C4-2B (cell line): Measurements from ENCODE around the gene ZNF672.
A peak's percentile ranks its signal among the peaks of the same experiment; 100 is the strongest.

ENCODE experiments used
- H3K27ac ChIP-seq: fragments of 450-650 bp; 2 replicates; pipeline ENCODE4 v1.5.1; 2017
- CTCF ChIP-seq: fragments of 450-650 bp; conservative IDR thresholded peaks from 2 replicates; pipeline ENCODE4 v1.5.1; 2017; ENCODE audit warnings: mild to moderate bottlenecking
- ZFX ChIP-seq: fragments of 450-650 bp; IDR thresholded peaks from 2 replicates; pipeline ENCODE4 v1.6.1; 2017

Gene ZNF672

GRCh38 chr1:248839168-248839555 lies 1.1 kb downstream of the ZNF672 start:
- no peak for TF ChIP-seq ZFX
- TF ChIP-seq CTCF: no peak
- H3K27ac ChIP-seq: peak overlapping the region; percentile 98

DNA sequence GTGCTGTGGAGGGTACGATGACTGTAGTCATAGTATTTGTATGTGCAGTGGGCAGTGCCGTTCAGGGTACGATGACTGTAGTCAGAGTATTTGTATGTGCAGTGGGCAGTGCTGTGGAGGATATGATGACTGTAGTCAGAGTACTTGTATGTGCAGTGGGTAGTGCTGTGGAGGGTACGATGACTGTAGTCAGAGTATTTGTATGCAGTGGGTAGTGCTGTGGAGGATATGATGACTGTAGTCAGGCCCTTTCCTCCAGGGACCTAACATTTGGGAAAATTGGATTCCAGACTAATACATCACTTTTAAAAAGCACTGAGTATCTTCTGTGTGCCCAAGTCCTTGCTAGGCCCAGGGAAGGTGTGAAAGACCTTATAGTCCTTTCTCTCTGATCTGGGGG lies 2.9 kb downstream of the ZNF672 start:
- no peak overlapping the region for H3K27ac ChIP-seq

DNA sequence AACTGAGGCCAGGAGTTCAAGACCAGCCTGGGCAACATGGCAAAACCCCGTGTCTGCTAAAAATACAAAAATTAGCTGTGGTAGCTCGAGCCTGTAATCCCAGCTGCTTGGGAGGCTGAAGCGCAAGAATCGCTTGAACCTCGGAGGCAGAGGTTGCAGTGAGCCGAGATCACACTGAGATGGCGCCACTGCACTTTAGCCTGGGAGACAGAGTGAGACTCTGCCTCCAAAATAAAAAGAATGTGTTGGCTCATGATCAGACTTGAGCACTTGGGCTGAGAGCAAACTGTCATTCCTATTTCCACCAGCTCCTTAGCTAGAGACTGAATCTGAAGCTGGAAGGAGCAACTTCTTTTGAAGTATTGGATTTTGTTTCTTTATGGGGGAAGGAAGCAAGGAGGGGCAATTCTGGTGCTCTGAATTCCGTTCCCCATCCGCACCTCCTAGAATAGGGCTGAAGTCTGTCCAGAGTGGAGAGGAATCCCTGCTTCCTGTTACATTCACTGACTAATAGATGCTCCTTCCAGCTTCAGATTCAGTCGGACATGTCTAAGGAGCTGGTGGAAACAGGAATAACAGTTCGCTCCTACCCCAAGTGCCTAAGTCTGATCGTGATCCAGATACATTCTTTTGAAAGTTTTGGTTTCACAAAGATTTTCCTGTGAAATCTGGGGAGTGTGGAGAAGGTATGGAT lies 3.8 kb downstream of the ZNF672 start:
- H3K27ac ChIP-seq: no peak overlapping the region
- no peak; the same call in 1 of the 2 replicates for TF ChIP-seq CTCF
- TF ChIP-seq ZFX: no peak

More for the DNA sequence above, 2.9 kb downstream of the ZNF672 start:
- no peak for TF ChIP-seq ZFX
- no peak for TF ChIP-seq CTCF

DNA sequence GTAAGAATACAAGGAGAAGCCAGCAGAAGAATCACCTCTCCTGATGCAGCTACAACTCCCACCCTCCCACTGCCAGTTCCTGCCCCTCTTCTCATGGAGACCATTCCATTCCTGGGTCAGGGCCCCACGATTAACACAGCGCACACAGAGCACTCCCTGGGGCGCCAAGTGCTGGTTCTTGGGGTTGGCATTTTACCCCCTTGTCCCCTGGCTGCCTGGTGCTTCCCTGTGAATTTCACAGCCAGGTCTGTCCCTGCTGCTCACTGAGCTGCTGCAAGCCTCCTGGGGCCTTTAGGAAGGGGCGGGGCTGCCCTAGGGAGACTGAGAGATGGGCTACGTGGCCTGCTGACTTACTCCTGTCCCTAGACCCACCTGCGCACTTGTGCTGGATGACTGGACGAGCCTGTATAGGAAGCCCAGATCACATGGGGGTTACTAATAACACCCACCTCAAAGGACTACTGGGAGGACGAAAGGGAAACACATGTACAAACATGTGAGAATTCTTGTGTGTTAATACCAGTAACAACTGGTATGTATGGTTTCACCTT lies 4.8 kb downstream of the ZNF672 start:
- no peak overlapping the region for H3K27ac ChIP-seq
- TF ChIP-seq CTCF (no peak), ZFX (no peak)

GRCh38 chr1:248843687-248844086 lies 5.7 kb downstream of the ZNF672 start:
- no peak overlapping the region for H3K27ac ChIP-seq

GRCh38 chr1:248844526-248844925 lies 6.5 kb downstream of the ZNF672 start:
- no peak overlapping the region for H3K27ac ChIP-seq
- TF ChIP-seq CTCF (no peak), ZFX (no peak)

More at GRCh38 chr1:248843687-248844086, 5.7 kb downstream of the ZNF672 start:
- no peak for TF ChIP-seq ZFX
- no peak for TF ChIP-seq CTCF

DNA sequence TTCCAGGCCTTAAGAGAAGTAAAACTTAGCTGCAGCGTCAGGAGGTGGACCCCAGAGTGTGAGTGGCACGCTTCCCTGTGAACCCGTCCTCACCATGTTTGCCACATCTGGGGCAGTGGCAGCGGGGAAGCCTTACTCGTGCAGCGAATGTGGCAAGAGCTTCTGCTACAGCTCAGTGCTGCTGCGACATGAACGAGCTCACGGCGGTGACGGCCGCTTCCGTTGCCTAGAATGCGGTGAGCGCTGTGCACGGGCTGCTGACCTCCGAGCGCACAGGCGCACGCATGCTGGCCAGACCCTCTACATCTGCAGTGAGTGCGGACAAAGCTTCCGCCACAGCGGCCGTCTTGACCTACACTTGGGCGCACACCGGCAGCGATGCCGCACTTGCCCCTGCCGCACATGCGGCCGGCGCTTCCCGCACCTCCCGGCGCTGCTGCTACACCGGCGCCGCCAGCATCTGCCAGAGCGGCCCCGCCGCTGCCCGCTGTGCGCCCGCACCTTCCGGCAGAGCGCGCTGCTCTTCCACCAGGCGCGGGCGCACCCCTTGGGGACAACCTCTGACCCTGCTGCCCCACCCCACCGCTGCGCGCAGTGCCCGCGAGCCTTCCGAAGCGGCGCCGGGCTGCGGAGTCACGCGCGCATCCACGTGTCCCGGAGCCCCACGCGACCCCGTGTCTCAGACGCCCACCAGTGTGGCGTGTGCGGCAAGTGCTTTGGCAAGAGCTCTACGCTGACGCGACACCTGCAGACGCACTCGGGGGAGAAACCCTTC lies 9.3 kb downstream of the ZNF672 start:
- TF ChIP-seq CTCF: no peak
- no peak for TF ChIP-seq ZFX
- H3K27ac ChIP-seq: no peak overlapping the region
